ENCODE data around the gene DOLK.

DNA sequence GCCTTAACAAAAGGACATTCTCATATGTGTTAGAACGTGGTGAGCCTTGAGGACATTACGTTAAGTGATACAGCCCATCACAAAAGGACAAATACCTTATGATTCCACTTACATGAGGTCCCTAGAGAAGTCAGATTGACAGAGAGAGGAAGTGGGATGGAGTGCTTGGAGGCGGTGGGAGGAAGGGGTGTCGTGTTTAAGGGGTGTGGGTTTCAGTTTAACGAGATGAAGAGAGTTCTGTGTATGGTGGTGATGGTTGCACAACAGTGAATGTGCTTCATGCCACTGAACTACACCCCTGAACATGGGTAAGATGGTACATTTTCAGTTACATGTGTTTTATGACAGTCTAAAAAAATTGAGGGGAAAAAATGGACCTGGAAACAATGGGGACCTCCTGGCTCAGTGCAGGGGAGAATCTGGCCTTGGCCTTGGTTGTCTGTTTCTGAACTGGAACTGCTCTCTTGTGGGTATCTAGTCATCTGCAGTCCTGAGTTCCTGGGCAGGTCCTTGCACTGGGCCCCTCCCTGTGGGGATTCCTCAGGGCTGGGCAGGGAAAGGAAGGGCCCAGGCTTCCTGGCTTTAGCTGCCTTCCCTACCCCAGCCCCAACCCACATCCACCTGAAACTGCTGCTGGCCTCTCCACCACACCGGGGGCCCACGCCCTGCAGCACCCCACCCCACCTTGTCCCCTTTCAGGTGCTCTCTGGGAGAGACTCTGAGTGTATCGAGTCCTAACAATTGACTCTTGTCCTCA lies 47.7 kb downstream of the DOLK start:
- TF ChIP-seq, protein P1, sequence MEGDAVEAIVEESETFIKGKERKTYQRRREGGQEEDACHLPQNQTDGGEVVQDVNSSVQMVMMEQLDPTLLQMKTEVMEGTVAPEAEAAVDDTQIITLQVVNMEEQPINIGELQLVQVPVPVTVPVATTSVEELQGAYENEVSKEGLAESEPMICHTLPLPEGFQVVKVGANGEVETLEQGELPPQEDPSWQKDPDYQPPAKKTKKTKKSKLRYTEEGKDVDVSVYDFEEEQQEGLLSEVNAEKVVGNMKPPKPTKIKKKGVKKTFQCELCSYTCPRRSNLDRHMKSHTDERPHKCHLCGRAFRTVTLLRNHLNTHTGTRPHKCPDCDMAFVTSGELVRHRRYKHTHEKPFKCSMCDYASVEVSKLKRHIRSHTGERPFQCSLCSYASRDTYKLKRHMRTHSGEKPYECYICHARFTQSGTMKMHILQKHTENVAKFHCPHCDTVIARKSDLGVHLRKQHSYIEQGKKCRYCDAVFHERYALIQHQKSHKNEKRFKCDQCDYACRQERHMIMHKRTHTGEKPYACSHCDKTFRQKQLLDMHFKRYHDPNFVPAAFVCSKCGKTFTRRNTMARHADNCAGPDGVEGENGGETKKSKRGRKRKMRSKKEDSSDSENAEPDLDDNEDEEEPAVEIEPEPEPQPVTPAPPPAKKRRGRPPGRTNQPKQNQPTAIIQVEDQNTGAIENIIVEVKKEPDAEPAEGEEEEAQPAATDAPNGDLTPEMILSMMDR (IDR thresholded peaks at IDR 0.05) = no peak
- no peak for TF ChIP-seq POLR2A (IDR thresholded peaks at IDR 0.05)

Data from suprapubic skin (tissue), 3 donors.